Smooth muscle cell of the brain vasculature (primary cell): ENCODE data around the gene NDUFB8.

Experiments
- DNase-seq: peaks from one replicate; pipeline ENCODE4 v3.0.0-alpha.2; 2012; ENCODE audit warnings: low read depth, low spot score

NDUFB8 gene

GRCh38 chr10:100507357-100507732 is 22.3 kb downstream of the NDUFB8 start:
- DNase-seq, result no peak

GRCh38 chr10:100506596-100507356 is 22.9 kb downstream of the NDUFB8 start:
- no peak for DNase-seq

GRCh38 chr10:100505164-100505563 is 24.5 kb downstream of the NDUFB8 start:
- no peak for DNase-seq

GRCh38 chr10:100504096-100504495 is 25.6 kb downstream of the NDUFB8 start:
- no peak for DNase-seq

- no peak for DNase-seq
These were observed 26.7 kb downstream of the NDUFB8 start for GRCh38 chr10:100502926-100503494.

- DNase-seq, result no peak
These were observed 28.2 kb downstream of the NDUFB8 start for GRCh38 chr10:100501423-100501822.

- DNase-seq, result no peak
These were observed 31.6 kb downstream of the NDUFB8 start for GRCh38 chr10:100498059-100498458.

GRCh38 chr10:100496567-100496966 is 33.1 kb downstream of the NDUFB8 start:
- no peak for DNase-seq

- DNase-seq, result no peak
These were observed 39.1 kb downstream of the NDUFB8 start for GRCh38 chr10:100490531-100490930.

GRCh38 chr10:100489396-100489795 is 40.3 kb downstream of the NDUFB8 start:
- no peak for DNase-seq

GRCh38 chr10:100487529-100487928 is 42.1 kb downstream of the NDUFB8 start:
- no peak for DNase-seq

- no peak for DNase-seq
These were observed 43.7 kb downstream of the NDUFB8 start for GRCh38 chr10:100485801-100486495.

GRCh38 chr10:100485366-100485765 is 44.3 kb downstream of the NDUFB8 start:
- no peak for DNase-seq

GRCh38 chr10:100483876-100484666 is 45.6 kb downstream of the NDUFB8 start:
- no peak for DNase-seq

- DNase-seq, result no peak
These were observed 46.9 kb downstream of the NDUFB8 start for GRCh38 chr10:100482834-100483185.

GRCh38 chr10:100482181-100482833 is 47.4 kb downstream of the NDUFB8 start:
- DNase-seq, result peak; percentile 33

- peak; percentile 72 for DNase-seq
These were observed 48.1 kb downstream of the NDUFB8 start for GRCh38 chr10:100481462-100482081.

- no peak for DNase-seq
These were observed 49.7 kb downstream of the NDUFB8 start for GRCh38 chr10:100480002-100480401.

GRCh38 chr10:100479037-100479436 is 50.6 kb downstream of the NDUFB8 start:
- no peak for DNase-seq

- no peak for DNase-seq
These were observed 51.7 kb downstream of the NDUFB8 start for GRCh38 chr10:100477970-100478369.
